H9 (cell line): ENCODE results near the gene IRS2. TPM values are rescaled to one million over a fixed set of nuclear protein-coding genes. Genes with fewer than 3 reads are reported as not detected.

ENCODE experiments used
- DNase-seq: peaks from one replicate; pipeline ENCODE4 v3.0.0-alpha.2; 2017
- H2AFZ ChIP-seq: one replicate; pipeline ENCODE4 v1.6.1; 2013; ENCODE audit warnings: mild to moderate bottlenecking, low read length, control low read depth, moderate library complexity
- H2AK5ac ChIP-seq: 2 replicates; pipeline ENCODE4 v1.6.1; 2013; ENCODE audit warnings: low read length, control low read depth, mixed read lengths; ENCODE audit not compliant: insufficient read length
- H2BK120ac ChIP-seq: one replicate; pipeline ENCODE4 v1.6.1; 2013; ENCODE audit warnings: low read depth, mild to moderate bottlenecking, low read length, control low read depth, inconsistent platforms; ENCODE audit not compliant: poor library complexity, severe bottlenecking
- H2BK12ac ChIP-seq: 2 replicates; pipeline ENCODE4 v1.6.1; 2013; ENCODE audit warnings: low read length, control low read depth, mixed read lengths, low read depth; ENCODE audit not compliant: insufficient read length
- H2BK15ac ChIP-seq: 2 replicates; pipeline ENCODE4 v1.6.1; 2013; ENCODE audit warnings: low read depth, low read length, control low read depth
- H2BK20ac ChIP-seq: one replicate; pipeline ENCODE4 v1.6.1; 2013; ENCODE audit warnings: low read depth, mild to moderate bottlenecking, low read length, control low read depth, inconsistent platforms; ENCODE audit not compliant: poor library complexity, severe bottlenecking
- H2BK5ac ChIP-seq: 2 replicates; pipeline ENCODE4 v1.6.1; 2013; ENCODE audit warnings: low read length, control low read depth, mixed read lengths; ENCODE audit not compliant: insufficient read length
- H3K14ac ChIP-seq: 2 replicates; pipeline ENCODE4 v1.6.1; 2013; ENCODE audit warnings: low read length, control low read depth; ENCODE audit not compliant: insufficient read depth
- H3K18ac ChIP-seq: 2 replicates; pipeline ENCODE4 v1.6.1; 2013; ENCODE audit warnings: low read depth, mild to moderate bottlenecking, mixed read lengths, low read length, control low read depth; ENCODE audit not compliant: insufficient read length
- H3K23ac ChIP-seq: 2 replicates; pipeline ENCODE4 v1.6.1; 2013; ENCODE audit warnings: low read length, control low read depth, mixed read lengths, low read depth; ENCODE audit not compliant: insufficient read length
- H3K23me2 ChIP-seq: 2 replicates; pipeline ENCODE4 v1.6.1; 2013; ENCODE audit warnings: low read depth, mild to moderate bottlenecking, mixed read lengths, low read length, control low read depth; ENCODE audit not compliant: insufficient read length, poor library complexity, severe bottlenecking
- H3K27ac ChIP-seq: 2 replicates; pipeline ENCODE4 v1.5.1; 2013; ENCODE audit warnings: low read length, control low read depth, mixed read lengths, low read depth; ENCODE audit not compliant: insufficient read length
- H3K27me3 ChIP-seq: 2 replicates; pipeline ENCODE4 v1.6.1; 2013; ENCODE audit warnings: low read length, control low read depth, inconsistent platforms; ENCODE audit not compliant: insufficient read depth
- H3K4ac ChIP-seq: 2 replicates; pipeline ENCODE4 v1.6.1; 2013; ENCODE audit warnings: low read depth, mild to moderate bottlenecking, control low read depth, inconsistent platforms, low read length, moderate library complexity
- H3K4me1 ChIP-seq: 2 replicates; pipeline ENCODE4 v1.6.1; 2013; ENCODE audit warnings: low read length, control low read depth, inconsistent platforms; ENCODE audit not compliant: insufficient read depth
- H3K4me2 ChIP-seq: 2 replicates; pipeline ENCODE4 v1.6.1; 2013; ENCODE audit warnings: low read length, control low read depth, mixed read lengths; ENCODE audit not compliant: insufficient read length, insufficient read depth
- H3K56ac ChIP-seq: 2 replicates; pipeline ENCODE4 v1.6.1; 2013; ENCODE audit warnings: low read depth, mild to moderate bottlenecking, mixed read lengths, low read length, control low read depth; ENCODE audit not compliant: insufficient read length
- H3K79me1 ChIP-seq: 2 replicates; pipeline ENCODE4 v1.6.1; 2013; ENCODE audit warnings: low read depth, mild to moderate bottlenecking, moderate library complexity, low read length, control low read depth, inconsistent platforms; ENCODE audit not compliant: insufficient read depth, poor library complexity, severe bottlenecking
- H3K79me2 ChIP-seq: 2 replicates; pipeline ENCODE4 v1.6.1; 2013; ENCODE audit warnings: low read length, control low read depth, inconsistent platforms; ENCODE audit not compliant: insufficient read depth
- H3K9ac ChIP-seq: 2 replicates; pipeline ENCODE4 v1.6.1; 2013; ENCODE audit warnings: low read length, control low read depth, mixed read lengths; ENCODE audit not compliant: insufficient read length; ENCODE audit errors: extremely low read depth
- H3K9me3 ChIP-seq: one replicate; pipeline ENCODE4 v1.6.1; 2013; ENCODE audit warnings: low read depth, low read length, inconsistent platforms; ENCODE audit not compliant: control insufficient read depth
- H3T11ph ChIP-seq: one replicate; pipeline ENCODE4 v1.6.1; 2013; ENCODE audit warnings: mild to moderate bottlenecking, low read length, control low read depth, inconsistent platforms
- H4K20me1 ChIP-seq: one replicate; pipeline ENCODE4 v1.6.1; 2013; ENCODE audit not compliant: control insufficient read depth, insufficient read length, insufficient read depth
- H4K5ac ChIP-seq: 2 replicates; pipeline ENCODE4 v1.6.1; 2013; ENCODE audit warnings: low read depth, mild to moderate bottlenecking, mixed read lengths, low read length, control low read depth; ENCODE audit not compliant: insufficient read length
- H4K8ac ChIP-seq: replicated peaks from 2 replicates; pipeline ENCODE4 v1.6.1; 2013; ENCODE audit warnings: low read length, control low read depth, mixed read lengths, low read depth; ENCODE audit not compliant: insufficient read length
- H4K91ac ChIP-seq: 2 replicates; pipeline ENCODE4 v1.6.1; 2013; ENCODE audit warnings: low read depth, mild to moderate bottlenecking, moderate library complexity, mixed read lengths, low read length, control low read depth; ENCODE audit not compliant: insufficient read length
- H3K27ac Mint-ChIP-seq, 3 experiments: 2 replicates in 2 of 3; 3 replicates in 1 of 3; pipeline ENCODE4 v1.8.0; 2020 to 2021; ENCODE audit warnings: mixed read lengths in 3 of 3, mild to moderate bottlenecking in 1 of 3, moderate library complexity in 1 of 3
- H3K27me3 Mint-ChIP-seq: 2 replicates; pipeline ENCODE4 v1.8.0; 2021; ENCODE audit warnings: low read depth, mild to moderate bottlenecking, moderate library complexity, mixed read lengths
- H3K36me3 Mint-ChIP-seq, 3 experiments: 2 replicates in 2 of 3; 3 replicates in 1 of 3; pipeline ENCODE4 v1.8.0; 2020 to 2021; ENCODE audit warnings: low read depth in 3 of 3, mixed read lengths in 3 of 3; ENCODE audit not compliant: insufficient read depth in 1 of 3
- H3K4me1 Mint-ChIP-seq, 2 experiments: 2 replicates each; pipeline ENCODE4 v1.8.0; 2020; ENCODE audit warnings: mixed read lengths in 2 of 2
- H3K4me3 Mint-ChIP-seq, 2 experiments: 2 replicates in 1 of 2; 3 replicates in 1 of 2; pipeline ENCODE4 v1.8.0; 2020 to 2021; ENCODE audit warnings: mild to moderate bottlenecking in 2 of 2, mixed read lengths in 2 of 2, moderate library complexity in 1 of 2
- H3K9me3 Mint-ChIP-seq, 2 experiments: 2 replicates in 1 of 2; 3 replicates in 1 of 2; pipeline ENCODE4 v1.8.0; 2020; ENCODE audit warnings: mild to moderate bottlenecking in 2 of 2, mixed read lengths in 2 of 2, moderate library complexity in 1 of 2
- CTCF ChIP-seq: fragments of 200-600 bp; sonication (generic); conservative IDR thresholded peaks from 3 replicates; pipeline ENCODE4 v1.8.0; 2021; ENCODE audit warnings: antibody characterized with exemption, mild to moderate bottlenecking
- WGBS: extraction: QIAGEN DNeasy Blood & Tissue Kit; methylation state at CpG from one replicate; pipeline ENCODE4 v1.1.7; 2013; ENCODE audit warnings: missing lambda C conversion rate, low lambda C conversion rate, mixed read lengths; ENCODE audit not compliant: insufficient read length; ENCODE audit errors: extremely low coverage; 5-methylcytosine and 5-hydroxymethylcytosine counted together
- total RNA-seq: library from RNA; stranded (reverse); gene quantifications from 2 replicates; pipeline ENCODE4 v1.2.1, GENCODE V29; 2021

Gene IRS2
- total RNA-seq, 1 experiment from 2014 or later: 10.1 TPM

DNA sequence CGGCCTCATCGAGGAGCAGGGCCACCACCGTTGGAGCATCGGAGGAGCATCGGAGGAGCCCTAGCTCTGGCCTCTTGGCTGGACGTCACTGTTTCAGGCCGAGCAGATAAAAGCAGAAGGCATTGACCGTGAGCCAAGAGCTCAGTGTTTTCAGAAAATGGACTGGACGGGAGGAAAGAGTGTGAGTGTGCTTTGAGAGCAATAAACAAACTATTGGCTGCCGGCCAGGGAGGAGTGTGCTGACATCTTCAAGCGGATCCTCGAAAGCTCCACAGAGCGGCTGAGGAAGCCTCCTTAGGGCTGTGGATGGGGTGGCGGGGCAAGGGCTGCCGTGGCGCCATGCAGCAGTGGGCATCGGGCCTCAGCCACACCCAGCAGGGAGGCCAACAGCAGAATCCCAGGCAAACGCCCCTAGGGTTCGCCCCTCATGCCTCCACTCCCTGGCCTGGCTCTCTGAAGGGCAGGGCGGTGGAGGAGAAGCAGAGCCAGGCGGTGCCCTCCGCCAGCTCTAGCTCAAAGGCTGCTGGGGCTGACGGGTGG is 41.8 kb downstream of the IRS2 start:
- Histone ChIP-seq H3K4me2 (no peak overlapping the region), H4K91ac (no peak overlapping the region), H3K27me3 (no peaks in the 10 kb centered on the region), H4K20me1 (no peaks in the 10 kb centered on the region), H2AFZ (no peak overlapping the region), H2BK5ac (no peak overlapping the region), H3K4me1 (peaks cover 4% of the 10 kb centered on the region; the same call in 1 of the 2 replicates), H2BK12ac (no peak overlapping the region), H3K9ac (no peak overlapping the region), H3K4ac (no peak overlapping the region), H4K8ac (no peak overlapping the region), H3K23me2 (no peaks in the 10 kb centered on the region), H3K9me3 (no peaks in the 10 kb centered on the region), H3K14ac (no peak overlapping the region; the same call in 1 of the 2 replicates), H2BK120ac (no peak overlapping the region), H3K27ac (no peak overlapping the region), H2AK5ac (no peak overlapping the region), H3K23ac (no peak overlapping the region), H4K5ac (no peak overlapping the region), H3K56ac (no peak overlapping the region), H2BK15ac (no peak overlapping the region), H3K18ac (no peak overlapping the region), H3K79me1 (no peaks in the 10 kb centered on the region), H3K79me2 (no peaks in the 10 kb centered on the region), H2BK20ac (no peak overlapping the region), H3T11ph (no peak overlapping the region)
- Mint-ChIP-seq H3K4me1 (peaks cover 9 to 10% of the 10 kb centered on the region in 2 experiments), H3K36me3 (no peaks in the 10 kb centered on the region; a peak in 1 of 7 replicates), H3K27ac (peak overlapping the region in 2 of 3 experiments; percentile 5 to 44; a peak in 3 of 7 replicates), H3K9me3 (no peaks in the 10 kb centered on the region; a peak in 1 of 5 replicates), H3K27me3 (no peaks in the 10 kb centered on the region), H3K4me3 (no peak overlapping the region; a peak in 1 of 5 replicates)
- WGBS: no CpG with 5 or more reads among the region's 23 CpGs
- no peak for TF ChIP-seq CTCF
- DNase-seq: no peak
